GM10248 (cell line): ENCODE data around the gene MAN2A1.
A peak's percentile ranks its signal among the peaks of the same experiment; 100 is the strongest.

ENCODE experiments used
- CTCF ChIA-PET: fragments of 300-600 bp; sonication (Branson Sonifier 250); formaldehyde crosslinking; extraction: SDS; loops from one replicate; lab custom pipeline; 2021; ENCODE audit warnings: antibody characterized with exemption; lab: Yijun Ruan, JAX
- POLR2A ChIA-PET: fragments of 350-650 bp; sonication (Branson Sonifier 250); formaldehyde crosslinking; extraction: SDS; loops from one replicate; lab custom pipeline; 2020; ENCODE audit warnings: antibody characterized with exemption; lab: Yijun Ruan, JAX
- DNase-seq: peaks from one replicate; pipeline ENCODE4 v3.0.0; 2012; ENCODE audit errors: extremely low spot score
- TF ChIP-seq, protein P1 (sequence below): IDR thresholded peaks from 2 replicates; pipeline ENCODE4 v1.5.1; 2012; ENCODE audit warnings: mild to moderate bottlenecking, low read depth; ENCODE audit errors: extremely low read depth, missing control alignments, control extremely low read depth

MAN2A1 gene

DNA sequence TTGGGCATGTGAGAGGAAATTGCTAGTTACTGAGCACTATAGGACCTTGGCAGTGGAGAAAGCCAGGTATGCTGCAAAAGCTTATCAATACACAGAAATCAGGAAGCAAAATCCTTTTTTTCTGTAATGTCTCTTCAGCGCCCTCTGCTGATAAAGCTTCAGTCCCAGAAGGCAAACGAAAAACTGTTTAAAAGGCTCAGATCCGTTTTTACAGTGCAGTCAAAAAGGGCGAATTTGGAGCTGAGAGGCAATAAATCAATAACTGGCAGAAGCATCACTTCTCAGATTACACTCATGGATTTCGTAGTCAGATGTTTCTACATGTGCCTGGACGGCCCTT lies 1.1 kb upstream of the MAN2A1 start:
- peak; percentile 13 for DNase-seq
- POLR2A ChIA-PET = interaction anchor here (0.5 kb wide), 1 partner anchor 21 kb away, joined by 3 read pairs; no protein-coding TSS in a partner anchor
- CTCF ChIA-PET = interaction anchor here (1.0 to 3.1 kb wide), 7 partner anchors 9 to 1007 kb away, joined by 3 to 9 read pairs (median 5); no protein-coding TSS in a partner anchor
- TF ChIP-seq, protein P1, sequence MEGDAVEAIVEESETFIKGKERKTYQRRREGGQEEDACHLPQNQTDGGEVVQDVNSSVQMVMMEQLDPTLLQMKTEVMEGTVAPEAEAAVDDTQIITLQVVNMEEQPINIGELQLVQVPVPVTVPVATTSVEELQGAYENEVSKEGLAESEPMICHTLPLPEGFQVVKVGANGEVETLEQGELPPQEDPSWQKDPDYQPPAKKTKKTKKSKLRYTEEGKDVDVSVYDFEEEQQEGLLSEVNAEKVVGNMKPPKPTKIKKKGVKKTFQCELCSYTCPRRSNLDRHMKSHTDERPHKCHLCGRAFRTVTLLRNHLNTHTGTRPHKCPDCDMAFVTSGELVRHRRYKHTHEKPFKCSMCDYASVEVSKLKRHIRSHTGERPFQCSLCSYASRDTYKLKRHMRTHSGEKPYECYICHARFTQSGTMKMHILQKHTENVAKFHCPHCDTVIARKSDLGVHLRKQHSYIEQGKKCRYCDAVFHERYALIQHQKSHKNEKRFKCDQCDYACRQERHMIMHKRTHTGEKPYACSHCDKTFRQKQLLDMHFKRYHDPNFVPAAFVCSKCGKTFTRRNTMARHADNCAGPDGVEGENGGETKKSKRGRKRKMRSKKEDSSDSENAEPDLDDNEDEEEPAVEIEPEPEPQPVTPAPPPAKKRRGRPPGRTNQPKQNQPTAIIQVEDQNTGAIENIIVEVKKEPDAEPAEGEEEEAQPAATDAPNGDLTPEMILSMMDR = no peak

DNA sequence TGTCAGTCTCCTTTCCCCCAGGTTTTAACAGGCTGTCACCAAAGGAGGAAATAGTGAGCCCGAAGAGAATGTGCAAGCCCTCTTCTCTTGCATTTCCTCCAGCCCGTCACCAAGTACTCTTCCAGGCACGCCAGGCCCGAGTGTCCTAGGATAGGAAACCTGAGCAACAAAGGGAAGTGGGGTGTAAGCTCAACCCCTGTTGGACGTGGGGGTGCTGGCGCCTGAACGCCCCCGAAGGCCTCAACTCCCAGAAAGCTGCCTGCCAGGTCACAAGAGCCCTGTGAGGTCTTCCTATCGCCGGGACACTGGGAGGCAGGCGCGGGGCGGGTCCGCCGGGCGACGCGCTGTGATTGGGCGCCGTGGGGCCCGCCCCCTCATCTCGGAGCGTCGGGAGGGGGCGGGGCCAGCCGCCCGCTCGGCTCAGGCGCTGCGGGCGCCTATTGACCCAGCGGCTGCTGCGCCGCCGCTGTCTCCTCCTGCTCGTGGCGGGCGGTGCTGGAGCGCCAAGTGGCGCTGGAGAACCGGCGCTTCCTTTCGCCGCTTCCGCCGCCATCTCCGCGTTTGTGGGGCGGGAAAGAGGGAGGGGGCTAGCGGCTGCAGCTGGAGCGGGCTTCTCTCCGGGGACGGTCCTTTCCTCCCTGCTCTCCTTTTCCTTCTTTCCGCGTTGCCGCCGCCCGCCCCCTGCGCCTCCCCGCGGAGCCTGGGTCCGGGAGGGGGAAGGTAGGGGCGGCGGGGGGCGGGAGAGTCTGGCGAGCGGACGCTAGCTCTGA lies 572 bp upstream of the MAN2A1 start:
- DNase-seq = peak; percentile 93
- TF ChIP-seq, protein P1 = no peak
- POLR2A ChIA-PET = interaction anchor here (0.5 kb wide), 1 partner anchor 21 kb away, joined by 3 read pairs; no protein-coding TSS in a partner anchor
- CTCF ChIA-PET = interaction anchor here (0.8 to 3.1 kb wide), 9 partner anchors 8 to 1008 kb away, joined by 3 to 9 read pairs (median 4); no protein-coding TSS in a partner anchor

DNA sequence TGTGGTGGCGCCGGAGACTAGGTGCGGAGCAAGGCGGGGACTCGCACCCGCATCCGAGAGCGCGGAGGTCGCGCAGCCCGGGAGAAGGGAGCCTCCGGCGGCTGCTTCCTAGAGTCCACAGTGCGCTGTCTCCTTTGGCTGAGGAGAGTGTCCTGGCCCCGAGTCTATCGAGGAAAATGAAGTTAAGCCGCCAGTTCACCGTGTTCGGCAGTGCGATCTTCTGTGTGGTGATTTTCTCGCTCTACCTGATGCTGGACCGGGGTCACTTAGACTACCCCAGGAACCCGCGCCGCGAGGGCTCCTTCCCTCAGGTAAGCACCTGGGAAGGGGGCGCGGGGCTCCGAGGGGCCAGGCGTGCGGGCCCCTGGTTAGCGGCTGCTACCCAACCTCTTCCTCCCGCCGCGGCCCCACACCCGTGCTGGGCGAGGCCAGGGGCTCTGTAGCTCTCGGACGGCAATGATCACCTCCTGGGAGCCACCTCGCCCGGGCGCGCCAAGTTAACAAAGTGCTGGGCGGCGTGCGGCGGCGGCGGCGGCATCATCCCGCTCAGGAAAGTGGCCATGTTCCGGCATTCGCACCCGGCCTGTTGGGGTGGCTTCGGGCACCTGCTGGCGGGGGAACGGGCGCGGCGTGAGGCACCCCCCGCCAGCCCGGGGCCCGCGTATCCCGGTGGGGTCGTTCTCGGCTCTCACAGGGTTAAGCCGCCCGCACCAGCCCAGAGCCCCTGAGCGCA lies 681 bp downstream of the MAN2A1 start:
- TF ChIP-seq, protein P1 = no peak
- ChIA-PET CTCF (interaction anchor here (1.2 to 3.1 kb wide), 6 partner anchors 11 to 31 kb away, joined by 3 to 9 read pairs (median 4); no protein-coding TSS in a partner anchor), POLR2A (no interaction called here)
- peak; percentile 21 for DNase-seq

DNA sequence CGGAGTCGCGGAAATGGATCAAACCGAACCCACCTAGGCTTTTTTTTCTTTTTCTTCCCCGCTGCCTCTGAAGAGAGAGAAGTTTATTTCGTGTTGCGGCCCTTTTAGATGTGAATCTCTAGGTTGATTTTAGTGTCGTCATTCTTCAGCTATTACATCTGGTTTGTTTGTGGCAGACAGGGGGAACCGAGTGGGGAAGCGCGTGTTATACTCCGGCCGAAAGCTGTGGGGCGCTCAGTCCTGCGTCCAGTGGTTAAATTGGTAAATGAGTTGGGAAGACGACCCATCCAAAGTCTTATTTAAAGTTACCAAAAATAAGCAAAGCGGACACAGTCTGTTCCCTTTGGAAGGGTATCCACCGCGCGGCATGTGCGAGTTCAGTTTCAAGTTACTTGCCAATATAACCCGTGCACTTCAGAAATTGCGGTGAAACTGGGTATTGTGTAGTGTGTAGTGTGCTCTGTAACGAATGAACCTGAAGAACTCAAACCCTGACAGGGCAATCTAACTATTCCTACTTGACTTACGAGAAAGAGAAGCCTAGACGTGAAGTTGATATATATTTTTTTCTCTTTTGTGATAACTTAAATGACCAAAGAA lies 1.3 kb downstream of the MAN2A1 start:
- ChIA-PET CTCF (interaction anchor here (1.2 to 3.1 kb wide), 3 partner anchors 12 to 31 kb away, joined by 3 to 9 read pairs (median 4); no protein-coding TSS in a partner anchor), POLR2A (no interaction called here)
- DNase-seq = peak; percentile 49
- TF ChIP-seq, protein P1 = peak; percentile 64

DNA sequence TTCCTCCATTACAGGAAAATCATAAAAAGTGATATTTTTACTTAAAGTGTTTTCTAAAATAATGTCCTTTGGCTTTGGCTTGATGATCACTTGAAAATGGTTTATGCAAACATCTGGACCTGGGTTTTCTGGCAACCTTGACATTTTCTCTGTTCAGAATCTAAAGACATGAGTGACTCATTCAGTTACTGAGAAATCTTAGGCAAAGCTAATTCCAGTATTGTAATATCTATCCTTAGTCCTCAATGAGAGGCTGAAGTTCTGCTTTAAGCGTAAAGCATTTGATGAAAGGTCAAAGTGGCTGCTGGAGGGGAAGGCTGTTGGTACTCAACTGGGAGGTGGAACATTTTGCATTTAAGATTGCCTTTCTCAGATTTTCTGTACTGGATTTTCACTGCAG lies 2.3 kb downstream of the MAN2A1 start:
- ChIA-PET POLR2A (no interaction called here), CTCF (interaction anchor here (1.1 to 2.8 kb wide), 4 partner anchors 9 to 19 kb away, joined by 3 to 10 read pairs (median 6); no protein-coding TSS in a partner anchor)
- TF ChIP-seq, protein P1 = no peak
- DNase-seq = no peak

DNA sequence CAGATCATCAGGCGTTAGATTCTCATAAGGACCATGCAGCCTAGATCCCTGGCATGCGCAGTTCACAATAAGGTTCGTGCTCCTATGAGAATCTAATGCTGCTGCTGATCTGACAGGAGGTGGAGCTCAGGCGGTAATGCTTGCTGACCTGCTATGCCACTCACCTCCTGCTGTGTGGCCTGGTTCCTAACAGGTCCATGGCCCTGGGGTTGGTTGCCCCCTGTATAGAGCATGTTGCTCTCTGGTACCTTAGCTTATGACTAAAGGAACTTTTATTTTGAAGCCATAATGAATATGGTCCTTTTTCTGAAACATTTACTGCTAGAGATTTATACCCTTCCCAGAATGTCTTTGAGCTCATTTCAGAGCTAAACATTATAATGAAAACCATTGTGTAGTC lies 3.1 kb downstream of the MAN2A1 start:
- CTCF ChIA-PET = interaction anchor here (1.1 to 2.8 kb wide), 5 partner anchors 9 to 18 kb away, joined by 3 to 10 read pairs (median 3); no protein-coding TSS in a partner anchor
- POLR2A ChIA-PET = no interaction called here
- TF ChIP-seq, protein P1 = no peak
- DNase-seq = no peak
